ENCODE results near the gene KLHDC2.
"Not testable (repeated sequence)": the region's sequence is repeated elsewhere in the genome, so short reads cannot be mapped to it uniquely, and the experiment has no call there.

Gene KLHDC2

DNA sequence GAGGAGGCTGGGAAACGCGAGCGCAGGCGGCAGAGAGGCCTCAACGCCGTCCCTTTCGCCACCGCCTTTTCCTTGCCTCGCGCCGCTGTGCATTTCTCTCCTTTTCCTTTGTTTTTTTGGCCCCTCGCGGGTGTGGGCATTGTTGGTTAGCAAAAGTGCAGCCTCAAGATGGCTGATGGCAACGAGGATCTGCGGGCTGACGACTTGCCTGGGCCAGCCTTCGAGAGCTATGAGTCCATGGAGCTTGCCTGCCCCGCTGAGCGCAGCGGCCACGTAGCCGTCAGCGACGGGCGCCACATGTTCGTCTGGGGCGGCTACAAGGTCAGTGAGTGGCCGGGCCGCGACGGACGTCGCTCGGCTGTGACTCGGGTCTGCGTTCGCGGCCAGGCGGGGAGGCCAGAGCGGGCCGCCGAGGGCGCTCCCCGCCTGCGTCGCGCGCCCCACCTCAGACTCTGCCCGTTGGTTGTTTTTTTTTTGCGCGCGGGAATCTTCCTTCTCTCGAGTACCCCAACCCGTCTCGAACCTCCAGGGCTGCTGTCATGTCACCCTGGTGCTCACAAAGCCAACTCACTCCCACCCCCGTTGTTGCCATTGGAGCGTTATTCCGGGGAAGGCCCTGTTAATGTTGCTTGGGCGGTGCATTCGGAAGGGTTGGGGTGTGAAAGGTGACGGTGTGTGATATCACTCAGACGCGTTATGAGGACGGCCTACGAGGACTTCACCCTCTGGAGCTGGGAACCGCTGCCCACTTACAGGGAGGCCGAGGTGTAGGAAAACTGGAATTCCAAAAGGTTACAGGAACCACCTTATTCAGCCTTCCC, 558 bp downstream of the KLHDC2 start:
- TF ChIP-seq, protein P1, sequence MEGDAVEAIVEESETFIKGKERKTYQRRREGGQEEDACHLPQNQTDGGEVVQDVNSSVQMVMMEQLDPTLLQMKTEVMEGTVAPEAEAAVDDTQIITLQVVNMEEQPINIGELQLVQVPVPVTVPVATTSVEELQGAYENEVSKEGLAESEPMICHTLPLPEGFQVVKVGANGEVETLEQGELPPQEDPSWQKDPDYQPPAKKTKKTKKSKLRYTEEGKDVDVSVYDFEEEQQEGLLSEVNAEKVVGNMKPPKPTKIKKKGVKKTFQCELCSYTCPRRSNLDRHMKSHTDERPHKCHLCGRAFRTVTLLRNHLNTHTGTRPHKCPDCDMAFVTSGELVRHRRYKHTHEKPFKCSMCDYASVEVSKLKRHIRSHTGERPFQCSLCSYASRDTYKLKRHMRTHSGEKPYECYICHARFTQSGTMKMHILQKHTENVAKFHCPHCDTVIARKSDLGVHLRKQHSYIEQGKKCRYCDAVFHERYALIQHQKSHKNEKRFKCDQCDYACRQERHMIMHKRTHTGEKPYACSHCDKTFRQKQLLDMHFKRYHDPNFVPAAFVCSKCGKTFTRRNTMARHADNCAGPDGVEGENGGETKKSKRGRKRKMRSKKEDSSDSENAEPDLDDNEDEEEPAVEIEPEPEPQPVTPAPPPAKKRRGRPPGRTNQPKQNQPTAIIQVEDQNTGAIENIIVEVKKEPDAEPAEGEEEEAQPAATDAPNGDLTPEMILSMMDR (conservative IDR thresholded peaks at IDR 0.05; ENCODE audit: low read depth), result no peak
- CTCF ChIA-PET, result interaction anchor here (0.6 to 1.0 kb wide), 3 partner anchors 62 to 134 kb away, joined by 3 to 7 read pairs (median 3); partner anchors contain the start of gene NEMF

DNA sequence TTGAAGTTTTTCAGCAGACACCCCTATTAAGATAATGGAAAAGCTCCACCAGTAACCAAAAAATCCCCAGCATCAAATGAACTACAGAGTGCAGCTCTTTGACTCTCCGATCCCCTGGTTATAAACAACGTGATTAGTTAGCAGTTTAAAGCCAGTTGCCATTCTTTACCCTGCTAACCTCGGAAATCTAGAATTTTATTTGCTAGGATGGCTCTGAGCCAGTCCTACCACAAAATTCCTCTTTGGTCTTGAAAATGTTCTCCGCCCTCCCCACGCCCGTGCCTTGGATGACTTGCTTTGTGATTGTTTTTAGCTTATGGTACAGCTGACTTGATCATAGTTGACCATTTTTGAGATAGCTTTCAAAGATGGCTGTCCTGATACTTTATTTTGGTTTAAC, 1.2 kb downstream of the KLHDC2 start:
- DNase-seq (ENCODE audit: low spot score), result peak; percentile 13
- TF ChIP-seq, protein P1 (conservative IDR thresholded peaks at IDR 0.05; ENCODE audit: low read depth), result no peak
- CTCF ChIA-PET, result interaction anchor here (1.2 kb wide), 1 partner anchor 182 kb away, joined by 3 read pairs; no protein-coding TSS in a partner anchor
- POLR2A ChIA-PET (ENCODE audit: low non-redundant PET), result no interaction called here
- H3K27ac ChIP-seq, result peak overlapping the region; percentile 97

More for the DNA sequence above, 558 bp downstream of the KLHDC2 start:
- POLR2A ChIA-PET (ENCODE audit: low non-redundant PET), result interaction anchor here (0.6 to 1.4 kb wide), 5 partner anchors 9 to 148 kb away, joined by 3 to 12 read pairs (median 4); partner anchors contain the start of genes POLE2 and RPL36AL
- DNase-seq (ENCODE audit: low spot score), result peak; percentile 40
- H3K27ac ChIP-seq, result peak overlapping the region; percentile 97

DNA sequence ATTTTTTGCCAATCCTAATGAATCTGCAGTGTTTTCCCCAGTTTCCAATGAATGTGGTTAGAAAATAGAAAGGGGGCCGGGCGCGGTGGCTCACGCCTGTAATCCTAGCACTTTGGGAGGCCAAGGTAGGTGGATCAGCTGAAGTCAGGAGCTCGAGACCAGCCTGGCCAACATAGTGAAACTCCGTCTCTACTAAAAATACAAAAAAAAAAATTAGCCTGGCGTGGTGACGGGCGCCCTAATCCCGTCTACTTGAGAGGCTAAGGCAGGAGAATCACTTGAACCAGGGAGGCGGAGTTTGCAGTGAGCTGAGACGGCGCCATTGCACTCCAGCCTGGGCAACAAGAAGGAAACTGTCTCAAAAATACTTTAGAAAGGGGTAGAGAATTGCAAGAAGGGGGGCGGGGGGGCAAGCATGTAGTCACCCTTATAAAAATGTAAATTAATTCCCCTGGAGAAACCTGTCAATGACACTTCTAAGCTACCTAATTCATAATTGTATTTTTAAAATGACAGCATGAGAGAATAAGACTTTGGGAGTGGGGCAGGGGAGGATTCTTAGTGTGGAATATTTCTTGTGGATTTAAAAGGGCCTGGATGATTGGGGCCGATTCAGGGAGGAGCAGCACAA, 1.7 kb downstream of the KLHDC2 start:
- no peak for DNase-seq (ENCODE audit: low spot score)
- peak overlapping the region; percentile 97 for H3K27ac ChIP-seq

DNA sequence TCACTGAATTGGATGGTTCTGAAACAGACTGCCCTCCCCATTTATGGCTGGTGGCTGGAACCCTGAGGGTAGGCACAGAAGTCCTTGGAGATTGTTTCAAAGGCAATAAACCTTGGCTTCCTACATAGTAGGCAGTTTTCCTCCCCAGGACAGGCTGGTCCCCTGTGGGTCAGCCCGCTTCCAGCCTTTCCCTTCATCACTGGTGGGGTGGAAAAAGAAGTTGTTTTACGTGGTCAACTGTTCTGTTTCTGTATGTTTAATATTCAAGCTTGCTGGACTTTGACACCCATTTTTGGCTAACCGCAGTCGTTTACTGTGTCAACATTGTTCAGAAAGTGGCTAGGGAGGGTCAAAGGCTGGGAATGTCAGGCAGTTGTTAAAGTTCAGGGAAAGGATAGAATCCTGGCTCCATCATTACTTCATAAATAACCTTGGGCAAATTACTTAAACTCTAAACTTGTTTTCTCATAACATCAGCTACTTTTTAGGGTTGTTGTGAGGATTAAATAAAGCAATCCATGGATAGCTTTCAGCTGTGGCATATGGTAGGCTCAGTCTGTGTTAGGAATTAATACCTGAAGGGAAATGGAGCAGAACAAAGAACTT, 2.4 kb downstream of the KLHDC2 start:
- ChIA-PET POLR2A (ENCODE audit: low non-redundant PET) (no interaction called here), CTCF (interaction anchor here (0.6 to 1.2 kb wide), 2 partner anchors 183 to 528 kb away, joined by 3 read pairs; no protein-coding TSS in a partner anchor)
- DNase-seq (ENCODE audit: low spot score), result no peak
- TF ChIP-seq, protein P1 (conservative IDR thresholded peaks at IDR 0.05; ENCODE audit: low read depth), result no peak
- peak overlapping the region; percentile 97 for H3K27ac ChIP-seq

More for the DNA sequence above, 1.7 kb downstream of the KLHDC2 start:
- TF ChIP-seq, protein P1 (conservative IDR thresholded peaks at IDR 0.05; ENCODE audit: low read depth), result no peak
- ChIA-PET CTCF (interaction anchor here (0.6 to 1.2 kb wide), 2 partner anchors 182 to 528 kb away, joined by 3 read pairs; no protein-coding TSS in a partner anchor), POLR2A (ENCODE audit: low non-redundant PET) (no interaction called here)

DNA sequence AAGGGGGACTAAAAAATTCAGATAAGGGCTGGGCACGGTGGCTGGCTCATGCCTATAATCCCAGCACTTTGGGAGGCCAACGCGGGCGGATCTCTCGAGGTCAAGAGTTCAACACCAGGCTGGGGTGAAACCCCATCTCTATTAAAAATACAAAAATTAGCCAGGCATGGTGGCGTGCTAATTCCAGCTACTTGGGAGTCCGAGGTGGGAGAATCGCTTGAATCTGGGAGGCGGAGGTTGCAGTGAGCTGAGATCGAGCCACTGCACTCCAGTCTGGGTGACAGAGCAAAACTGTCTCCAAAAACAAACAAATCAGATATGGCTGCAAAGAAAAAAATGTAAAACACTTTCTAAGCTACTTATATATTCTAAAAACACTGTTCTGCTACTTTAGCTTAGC, 3.7 kb downstream of the KLHDC2 start:
- DNase-seq (ENCODE audit: low spot score); H3K27ac ChIP-seq; CTCF ChIA-PET: not testable (repeated sequence)
- POLR2A ChIA-PET (ENCODE audit: low non-redundant PET), result interaction anchor here (0.6 kb wide), 1 partner anchor 166 kb away, joined by 7 read pairs; no protein-coding TSS in a partner anchor

DNA sequence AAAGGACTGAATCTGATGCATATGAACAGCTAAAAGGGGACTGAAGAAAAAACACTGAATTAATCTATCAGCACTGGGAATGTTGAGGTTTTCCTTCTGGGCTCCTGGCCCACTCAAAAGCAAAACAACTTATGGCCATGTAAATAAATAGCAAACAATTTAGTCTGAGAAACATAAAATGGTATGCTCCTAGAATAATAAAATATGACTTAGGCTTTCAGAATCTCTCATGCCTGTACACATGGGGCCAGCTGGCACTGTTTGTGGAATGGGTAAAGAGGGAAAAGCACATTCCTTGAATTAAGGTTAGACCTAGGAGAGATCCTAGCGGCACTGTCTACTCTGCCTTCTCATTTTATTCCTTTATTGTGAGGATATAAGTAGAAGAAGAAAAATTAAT, 6.2 kb downstream of the KLHDC2 start:
- ChIA-PET POLR2A (ENCODE audit: low non-redundant PET) (no interaction called here), CTCF (no interaction called here)
- TF ChIP-seq, protein P1 (conservative IDR thresholded peaks at IDR 0.05; ENCODE audit: low read depth), result no peak
- no peak for DNase-seq (ENCODE audit: low spot score)
- H3K27ac ChIP-seq, result no peak overlapping the region
